CD4-positive, alpha-beta T cell treated with Interferon gamma for 1 hour (primary cell): Measurements from ENCODE around the gene CRYZ.
A peak's percentile ranks its signal among the peaks of the same experiment; 100 is the strongest.
"Not testable (repeated sequence)": the region's sequence is repeated elsewhere in the genome, so short reads cannot be mapped to it uniquely, and the experiment has no call there.

Experiments
- DNase-seq: peaks from one replicate; pipeline ENCODE4 v3.0.0-alpha.2; 2020

Gene CRYZ

GRCh38 chr1:74732960-74733603 lies at the start of gene CRYZ, which contains the start of gene TYW3:
TSS of gene CRYZ (minus strand) at chr1:74733050. CDS start at chr1:74724821, 8,229 bp downstream.
TSS of gene TYW3 (plus strand) at chr1:74733152. CDS start at chr1:74733245, 93 bp downstream.
- peak; percentile 85 for DNase-seq

- no peak for DNase-seq
Measured at GRCh38 chr1:74780594-74780993, 47.7 kb upstream of the CRYZ start.

- DNase-seq: no peak
Measured at GRCh38 chr1:74779750-74780149, 46.9 kb upstream of the CRYZ start.

GRCh38 chr1:74777525-74777924 lies 44.7 kb upstream of the CRYZ start:
- DNase-seq: no peak

GRCh38 chr1:74775735-74776134 lies 42.9 kb upstream of the CRYZ start:
- DNase-seq: no peak

- DNase-seq: no peak
Measured at GRCh38 chr1:74773582-74773981, 40.7 kb upstream of the CRYZ start.

GRCh38 chr1:74772945-74773344 lies 40.1 kb upstream of the CRYZ start:
- DNase-seq: no peak

- no peak for DNase-seq
Measured at GRCh38 chr1:74771913-74772515, 39.2 kb upstream of the CRYZ start.

- no peak for DNase-seq
Measured at GRCh38 chr1:74767490-74767889, 34.6 kb upstream of the CRYZ start.

- no peak for DNase-seq
Measured at GRCh38 chr1:74766579-74766978, 33.7 kb upstream of the CRYZ start.

GRCh38 chr1:74763807-74764206 lies 31.0 kb upstream of the CRYZ start:
- DNase-seq: no peak

- not testable (repeated sequence) for DNase-seq
Measured at GRCh38 chr1:74756650-74757049, 23.8 kb upstream of the CRYZ start.

- no peak for DNase-seq
Measured at GRCh38 chr1:74755475-74755874, 22.6 kb upstream of the CRYZ start.

GRCh38 chr1:74753104-74753503 lies 20.3 kb upstream of the CRYZ start:
- DNase-seq: no peak

GRCh38 chr1:74748960-74749359 lies 16.1 kb upstream of the CRYZ start:
- DNase-seq: no peak

GRCh38 chr1:74745247-74745646 lies 12.4 kb upstream of the CRYZ start:
- DNase-seq: not testable (repeated sequence)

GRCh38 chr1:74740307-74740980 lies 7.6 kb upstream of the CRYZ start:
- not testable (repeated sequence) for DNase-seq

GRCh38 chr1:74737333-74737732 lies 4.5 kb upstream of the CRYZ start:
- no peak for DNase-seq

GRCh38 chr1:74733604-74734484 lies 994 bp upstream of the CRYZ start:
- DNase-seq: peak; percentile 15

- DNase-seq: peak; percentile 11
Measured at GRCh38 chr1:74732071-74732946, 541 bp downstream of the CRYZ start.

GRCh38 chr1:74731399-74732052 lies 1.3 kb downstream of the CRYZ start:
- DNase-seq: no peak
